Measurements from ENCODE around the gene COMMD3.
"Not testable (repeated sequence)": the region's sequence is repeated elsewhere in the genome, so short reads cannot be mapped to it uniquely, and the experiment has no call there.

Gene COMMD3

GRCh38 chr10:22345301-22346095 lies 29.3 kb downstream of the COMMD3 start, which contains the start of gene SPAG6:
TSS of gene SPAG6 (plus strand) at chr10:22345496. CDS start at chr10:22345612, 116 bp downstream.
- no peak for TF ChIP-seq CTCF (IDR thresholded peaks at IDR 0.05; ENCODE audit: control insufficient read depth, insufficient read depth, low read depth, low read length, missing control alignments)
- DNase-seq (ENCODE audit: low read depth), result no peak

GRCh38 chr10:22346096-22346661 lies 30.0 kb downstream of the COMMD3 start:
- no peak overlapping the region for H3K4me3 ChIP-seq (ENCODE audit: control insufficient read depth, low read depth, low read length)
- TF ChIP-seq CTCF (IDR thresholded peaks at IDR 0.05; ENCODE audit: control insufficient read depth, insufficient read depth, low read depth, low read length, missing control alignments), result no peak
- DNase-seq (ENCODE audit: low read depth), result no peak

More at GRCh38 chr10:22345301-22346095, 29.3 kb downstream of the COMMD3 start, which contains the start of gene SPAG6:
- H3K4me3 ChIP-seq (ENCODE audit: control insufficient read depth, low read depth, low read length), result no peak within 1 kb of the TSS

GRCh38 chr10:22349755-22350154 lies 33.6 kb downstream of the COMMD3 start:
- DNase-seq (ENCODE audit: low read depth), result no peak
- TF ChIP-seq CTCF (IDR thresholded peaks at IDR 0.05; ENCODE audit: control insufficient read depth, insufficient read depth, low read depth, low read length, missing control alignments), result no peak
- H3K4me3 ChIP-seq (ENCODE audit: control insufficient read depth, low read depth, low read length), result no peak overlapping the region

- H3K4me3 ChIP-seq (ENCODE audit: control insufficient read depth, low read depth, low read length), result no peak overlapping the region
- no peak for DNase-seq (ENCODE audit: low read depth)
- TF ChIP-seq CTCF (IDR thresholded peaks at IDR 0.05; ENCODE audit: control insufficient read depth, insufficient read depth, low read depth, low read length, missing control alignments), result no peak
Observed at GRCh38 chr10:22351131-22351703, 35.0 kb downstream of the COMMD3 start.

GRCh38 chr10:22356324-22356873 lies 40.2 kb downstream of the COMMD3 start:
- DNase-seq (ENCODE audit: low read depth), result no peak

GRCh38 chr10:22357770-22358169 lies 41.6 kb downstream of the COMMD3 start:
- H3K4me3 ChIP-seq (ENCODE audit: control insufficient read depth, low read depth, low read length); DNase-seq (ENCODE audit: low read depth): not testable (repeated sequence)

More at GRCh38 chr10:22356324-22356873, 40.2 kb downstream of the COMMD3 start:
- no peak overlapping the region for H3K4me3 ChIP-seq (ENCODE audit: control insufficient read depth, low read depth, low read length)
- no peak for TF ChIP-seq CTCF (IDR thresholded peaks at IDR 0.05; ENCODE audit: control insufficient read depth, insufficient read depth, low read depth, low read length, missing control alignments)

GRCh38 chr10:22363305-22363704 lies 47.1 kb downstream of the COMMD3 start:
- no peak overlapping the region for H3K4me3 ChIP-seq (ENCODE audit: control insufficient read depth, low read depth, low read length)
- TF ChIP-seq CTCF (IDR thresholded peaks at IDR 0.05; ENCODE audit: control insufficient read depth, insufficient read depth, low read depth, low read length, missing control alignments), result no peak
- DNase-seq (ENCODE audit: low read depth), result no peak

Measured in AG09309 (cell line).